ENCODE measurements around the gene OSGEP. TPM values are rescaled to one million over a fixed set of nuclear protein-coding genes. Genes with fewer than 3 reads are reported as not detected.

The OSGEP gene
- total RNA-seq, 2 experiments from 2014 or later, result 76.6 to 86.6 TPM

GRCh38 chr14:20409226-20409625 is 45.4 kb downstream of the OSGEP start:
- Histone ChIP-seq H3K4me1 (ENCODE audit: insufficient read depth, low read length, poor library complexity, severe bottlenecking) (peaks cover 13% of the 10 kb centered on the region), H3K36me3 (ENCODE audit: insufficient read depth, low read length) (peaks cover 33% of the 10 kb centered on the region; the same call in 1 of the 2 replicates), H2AFZ (ENCODE audit: low read length) (no peak overlapping the region), H3K79me2 (ENCODE audit: insufficient read depth, low read depth, low read length) (no peaks in the 10 kb centered on the region; the same call in 1 of the 2 replicates), H3K27ac (ENCODE audit: low read depth, low read length, poor library complexity, severe bottlenecking) (no peak overlapping the region), H3K9me3 (ENCODE audit: low read length) (no peaks in the 10 kb centered on the region), H3K9me2 (ENCODE audit: insufficient read depth, low read length) (no peaks in the 10 kb centered on the region), H3K4me3 (ENCODE audit: low read depth, low read length, poor library complexity, severe bottlenecking) (no peak overlapping the region), H3K4me2 (ENCODE audit: low read length) (no peak overlapping the region), H4K20me1 (ENCODE audit: insufficient read depth, low read length) (no peaks in the 10 kb centered on the region)
- TF ChIP-seq CTCF (conservative IDR thresholded peaks at IDR 0.05; ENCODE audit: low read length) (no peak), EZH2phosphoT487 (IDR thresholded peaks at IDR 0.05; ENCODE audit: borderline replicate concordance, low read depth, low read length) (no peak)
- ChIA-PET POLR2A (interaction anchor here (1.0 kb wide), 1 partner anchor 66 kb away, joined by 3 read pairs; the partner anchor contains the start of gene PARP2), CTCF (ENCODE audit: unreplicated experiment) (interaction anchor here (0.6 kb wide), 1 partner anchor 425 kb away, joined by 3 read pairs; no protein-coding TSS in a partner anchor)
- BruUV-seq (replicated peaks), result no TSS peak
- intact Hi-C loops (cut with micrococcal nuclease; ENCODE audit: unreplicated experiment), result no loop called here
- no peak for DNase-seq (ENCODE audit: low spot score)

- Histone ChIP-seq H4K20me1 (ENCODE audit: insufficient read depth, low read length) (no peaks in the 10 kb centered on the region), H3K36me3 (ENCODE audit: insufficient read depth, low read length) (peaks cover 53% of the 10 kb centered on the region; the same call in 1 of the 2 replicates)
- intact Hi-C loops (cut with micrococcal nuclease; ENCODE audit: unreplicated experiment), result no loop called here
Measured at GRCh38 chr14:20403521-20403920, 51.1 kb downstream of the OSGEP start.

More at GRCh38 chr14:20403521-20403920, 51.1 kb downstream of the OSGEP start:
- no peak overlapping the region for H3K4me3 ChIP-seq (ENCODE audit: low read depth, low read length, poor library complexity, severe bottlenecking)
- no peak overlapping the region for H3K27ac ChIP-seq (ENCODE audit: low read depth, low read length, poor library complexity, severe bottlenecking)
- no peaks in the 10 kb centered on the region for H3K9me3 ChIP-seq (ENCODE audit: low read length)
- ChIA-PET POLR2A (no interaction called here), CTCF (ENCODE audit: unreplicated experiment) (no interaction called here)
- H3K79me2 ChIP-seq (ENCODE audit: insufficient read depth, low read depth, low read length), result no peaks in the 10 kb centered on the region
- no peak for DNase-seq (ENCODE audit: low spot score)
- H3K4me1 ChIP-seq (ENCODE audit: insufficient read depth, low read length, poor library complexity, severe bottlenecking), result no peaks in the 10 kb centered on the region
- no peak overlapping the region for H2AFZ ChIP-seq (ENCODE audit: low read length)
- TF ChIP-seq EZH2phosphoT487 (IDR thresholded peaks at IDR 0.05; ENCODE audit: borderline replicate concordance, low read depth, low read length) (no peak), CTCF (conservative IDR thresholded peaks at IDR 0.05; ENCODE audit: low read length) (no peak)
- H3K9me2 ChIP-seq (ENCODE audit: insufficient read depth, low read length), result no peaks in the 10 kb centered on the region
- H3K4me2 ChIP-seq (ENCODE audit: low read length), result no peak overlapping the region
- BruUV-seq (replicated peaks), result no TSS peak
